ENCODE measurements around the gene SENP7.

- TF ChIP-seq CTCF (IDR thresholded peaks at IDR 0.05; ENCODE audit: insufficient read depth, low read depth, low read length) (no peak), EZH2 (IDR thresholded peaks at IDR 0.05; ENCODE audit: insufficient read depth, low read length) (no peak)
Measured at GRCh38 chr3:101458387-101458786, 54.6 kb downstream of the SENP7 start.

Measured in astrocyte (in vitro differentiated cells and primary cell).